ENCODE measurements around the gene GBX1.

GBX1 gene

GRCh38 chr7:151194188-151194587 lies 26.7 kb upstream of the GBX1 start:
- DNase-seq (ENCODE audit: low read depth in 2 of 2, low spot score in 1 of 2), result no peak

GRCh38 chr7:151193203-151193978 lies 25.9 kb upstream of the GBX1 start:
- DNase-seq (ENCODE audit: low read depth in 2 of 2, low spot score in 1 of 2), result no peak

- DNase-seq (ENCODE audit: low read depth in 2 of 2, low spot score in 1 of 2), result no peak
Observed at GRCh38 chr7:151192002-151192539, 24.6 kb upstream of the GBX1 start.

- no peak for DNase-seq (ENCODE audit: low read depth in 2 of 2, low spot score in 1 of 2)
Observed at GRCh38 chr7:151191544-151191943, 24.1 kb upstream of the GBX1 start.

- DNase-seq (ENCODE audit: low read depth in 2 of 2, low spot score in 1 of 2), result no peak
Observed at GRCh38 chr7:151189038-151189437, 21.5 kb upstream of the GBX1 start.

GRCh38 chr7:151188252-151188542 lies 20.7 kb upstream of the GBX1 start:
- DNase-seq (ENCODE audit: low read depth in 2 of 2, low spot score in 1 of 2), result no peak

- DNase-seq (ENCODE audit: low read depth in 2 of 2, low spot score in 1 of 2), result no peak
Observed at GRCh38 chr7:151187409-151188251, 20.1 kb upstream of the GBX1 start.

GRCh38 chr7:151186640-151187408 lies 19.3 kb upstream of the GBX1 start, which contains the start of gene ASB10:
ASB10 (minus strand) TSS chr7:151187250; CDS start chr7:151187130, 120 bp downstream.
- no peak for DNase-seq (ENCODE audit: low read depth in 2 of 2, low spot score in 1 of 2)

GRCh38 chr7:151185762-151186639 lies 18.5 kb upstream of the GBX1 start:
- DNase-seq (ENCODE audit: low read depth in 2 of 2, low spot score in 1 of 2), result no peak

- DNase-seq (ENCODE audit: low read depth in 2 of 2, low spot score in 1 of 2), result no peak
Observed at GRCh38 chr7:151181011-151181431, 13.5 kb upstream of the GBX1 start.

- DNase-seq (ENCODE audit: low read depth in 2 of 2, low spot score in 1 of 2), result no peak
Observed at GRCh38 chr7:151179946-151180345, 12.5 kb upstream of the GBX1 start.

GRCh38 chr7:151179287-151179860 lies 11.9 kb upstream of the GBX1 start:
- no peak for DNase-seq (ENCODE audit: low read depth in 2 of 2, low spot score in 1 of 2)

GRCh38 chr7:151178831-151179230 lies 11.3 kb upstream of the GBX1 start:
- no peak for DNase-seq (ENCODE audit: low read depth in 2 of 2, low spot score in 1 of 2)

- DNase-seq (ENCODE audit: low read depth in 2 of 2, low spot score in 1 of 2), result no peak
Observed at GRCh38 chr7:151178236-151178635, 10.7 kb upstream of the GBX1 start.

GRCh38 chr7:151177310-151177709 lies 9.8 kb upstream of the GBX1 start:
- DNase-seq (ENCODE audit: low read depth in 2 of 2, low spot score in 1 of 2), result no peak

- DNase-seq (ENCODE audit: low read depth in 2 of 2, low spot score in 1 of 2), result no peak
Observed at GRCh38 chr7:151176401-151176800, 8.9 kb upstream of the GBX1 start.

- DNase-seq (ENCODE audit: low read depth in 2 of 2, low spot score in 1 of 2), result no peak
Observed at GRCh38 chr7:151175793-151176311, 8.4 kb upstream of the GBX1 start.

- DNase-seq (ENCODE audit: low read depth in 2 of 2, low spot score in 1 of 2), result no peak
Observed at GRCh38 chr7:151175047-151175792, 7.7 kb upstream of the GBX1 start.

All from stimulated activated CD8-positive, alpha-beta memory T cell treated with anti-CD3 and anti-CD28 coated beads, Interleukin-4, amount 100 ng/mL, for 1 hour (primary cell).